Lower lobe of right lung (tissue), 2 donors: ENCODE measurements around the gene BICC1. TPM values are rescaled to one million over a fixed set of nuclear protein-coding genes. Genes with fewer than 3 reads are reported as not detected.

Experiments
- ATAC-seq, 2 donors: fragments of 200-7000 bp; cut with Tn5 transposase; one replicate each; pipeline ENCODE4 v1.9.1; 2020 to 2022; ENCODE audit warnings: mild to moderate bottlenecking in 2 of 2, moderate library complexity in 2 of 2
- DNase-seq: peaks from one replicate; pipeline ENCODE4 v3.0.0-alpha.2; 2020
- H3K27ac ChIP-seq: fragments of 200-600 bp; one replicate; pipeline ENCODE4 v1.8.0; 2022
- H3K27me3 ChIP-seq: fragments of 200-600 bp; one replicate; pipeline ENCODE4 v1.8.0; 2022; ENCODE audit warnings: low read depth
- H3K36me3 ChIP-seq: fragments of 200-600 bp; one replicate; pipeline ENCODE4 v1.8.0; 2022; ENCODE audit warnings: mild to moderate bottlenecking
- H3K4me1 ChIP-seq: fragments of 200-600 bp; one replicate; pipeline ENCODE4 v1.8.0; 2022
- H3K4me3 ChIP-seq: fragments of 200-600 bp; one replicate; pipeline ENCODE4 v1.8.0; 2022; ENCODE audit warnings: mild to moderate bottlenecking
- H3K9me3 ChIP-seq: fragments of 200-600 bp; one replicate; pipeline ENCODE4 v1.8.0; 2022
- intact Hi-C: fragments of 100-400 bp; cut with DNase I; formaldehyde crosslinking; loops from one replicate; pipeline ENCODE4 v1.11.0; 2022
- total RNA-seq: library from RNA; stranded (reverse); fragmentation: NEBNext Ultra II Directional; extraction: Animal tissue kit (Norgen Biotek cat#: 25700); gene quantifications from one replicate; pipeline ENCODE4 v1.2.1, GENCODE V29; 2021
- TF ChIP-seq, protein P1 (sequence below): fragments of 200-600 bp; IDR thresholded peaks from one replicate; pipeline ENCODE4 v1.8.0; 2022; ENCODE audit warnings: antibody characterized with exemption, mild to moderate bottlenecking
- donor health status: DM: no; HTN: yes; CAD: no; lungs with severe emphysema.

BICC1 gene
- total RNA-seq, 1 donor from 2014 or later: 11.0 TPM

GRCh38 chr10:58813573-58813972 is 300.9 kb downstream of the BICC1 start:
- TF ChIP-seq, protein P1, sequence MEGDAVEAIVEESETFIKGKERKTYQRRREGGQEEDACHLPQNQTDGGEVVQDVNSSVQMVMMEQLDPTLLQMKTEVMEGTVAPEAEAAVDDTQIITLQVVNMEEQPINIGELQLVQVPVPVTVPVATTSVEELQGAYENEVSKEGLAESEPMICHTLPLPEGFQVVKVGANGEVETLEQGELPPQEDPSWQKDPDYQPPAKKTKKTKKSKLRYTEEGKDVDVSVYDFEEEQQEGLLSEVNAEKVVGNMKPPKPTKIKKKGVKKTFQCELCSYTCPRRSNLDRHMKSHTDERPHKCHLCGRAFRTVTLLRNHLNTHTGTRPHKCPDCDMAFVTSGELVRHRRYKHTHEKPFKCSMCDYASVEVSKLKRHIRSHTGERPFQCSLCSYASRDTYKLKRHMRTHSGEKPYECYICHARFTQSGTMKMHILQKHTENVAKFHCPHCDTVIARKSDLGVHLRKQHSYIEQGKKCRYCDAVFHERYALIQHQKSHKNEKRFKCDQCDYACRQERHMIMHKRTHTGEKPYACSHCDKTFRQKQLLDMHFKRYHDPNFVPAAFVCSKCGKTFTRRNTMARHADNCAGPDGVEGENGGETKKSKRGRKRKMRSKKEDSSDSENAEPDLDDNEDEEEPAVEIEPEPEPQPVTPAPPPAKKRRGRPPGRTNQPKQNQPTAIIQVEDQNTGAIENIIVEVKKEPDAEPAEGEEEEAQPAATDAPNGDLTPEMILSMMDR: no peak
- Histone ChIP-seq H3K9me3 (no peaks in the 10 kb centered on the region), H3K27me3 (no peaks in the 10 kb centered on the region), H3K27ac (no peak overlapping the region), H3K4me1 (peaks cover 6% of the 10 kb centered on the region), H3K36me3 (no peaks in the 10 kb centered on the region), H3K4me3 (no peak overlapping the region)
- DNase-seq (no peak), ATAC-seq (no peak)
- intact Hi-C loops: no loop called here

- H3K27ac ChIP-seq: no peak overlapping the region
- H3K36me3 ChIP-seq: no peaks in the 10 kb centered on the region
- TF ChIP-seq, protein P1: no peak
- peaks cover 25% of the 10 kb centered on the region for H3K4me1 ChIP-seq
- no peaks in the 10 kb centered on the region for H3K27me3 ChIP-seq
- ATAC-seq: peak in 1 of 2 donors; percentile 33
- intact Hi-C loops: no loop called here
- H3K4me3 ChIP-seq: no peak overlapping the region
- DNase-seq: no peak
- no peaks in the 10 kb centered on the region for H3K9me3 ChIP-seq
Measured at GRCh38 chr10:58817201-58817846, 304.7 kb downstream of the BICC1 start.

GRCh38 chr10:58818900-58819299 is 306.2 kb downstream of the BICC1 start:
- DNase-seq (no peak), ATAC-seq (no peak)
- no peaks in the 10 kb centered on the region for H3K36me3 ChIP-seq
- no peaks in the 10 kb centered on the region for H3K27me3 ChIP-seq
- H3K9me3 ChIP-seq: no peaks in the 10 kb centered on the region
- H3K27ac ChIP-seq: no peak overlapping the region
- TF ChIP-seq, protein P1: no peak
- intact Hi-C loops: no loop called here
- H3K4me3 ChIP-seq: no peak overlapping the region
- H3K4me1 ChIP-seq: peaks cover 25% of the 10 kb centered on the region

GRCh38 chr10:58820386-58820785 is 307.7 kb downstream of the BICC1 start:
- ATAC-seq (no peak), DNase-seq (no peak)
- Histone ChIP-seq H3K27me3 (no peaks in the 10 kb centered on the region), H3K27ac (no peak overlapping the region), H3K4me3 (no peak overlapping the region), H3K9me3 (no peaks in the 10 kb centered on the region), H3K4me1 (peaks cover 25% of the 10 kb centered on the region), H3K36me3 (no peaks in the 10 kb centered on the region)
- TF ChIP-seq, protein P1: no peak
- intact Hi-C loops: no loop called here

- no peaks in the 10 kb centered on the region for H3K27me3 ChIP-seq
- TF ChIP-seq, protein P1: no peak
- no peak overlapping the region for H3K27ac ChIP-seq
- no peak for ATAC-seq
- peaks cover 25% of the 10 kb centered on the region for H3K4me1 ChIP-seq
- H3K36me3 ChIP-seq: no peaks in the 10 kb centered on the region
- no peak for DNase-seq
- no peaks in the 10 kb centered on the region for H3K9me3 ChIP-seq
- no peak overlapping the region for H3K4me3 ChIP-seq
- intact Hi-C loops: no loop called here
Measured at GRCh38 chr10:58820861-58821751, 308.4 kb downstream of the BICC1 start.
